ENCODE results near the gene PPP2R3C. TPM values are rescaled to one million over a fixed set of nuclear protein-coding genes. Genes with fewer than 3 reads are reported as not detected.

PPP2R3C gene
- total and polyA plus RNA-seq, 2 donors (not counting 1 experiment from before 2014, with no cell fraction given): 32.6 to 61.9 TPM

GRCh38 chr14:35117112-35117511 lies 4.7 kb downstream of the PPP2R3C start:
- TF ChIP-seq, protein P1, sequence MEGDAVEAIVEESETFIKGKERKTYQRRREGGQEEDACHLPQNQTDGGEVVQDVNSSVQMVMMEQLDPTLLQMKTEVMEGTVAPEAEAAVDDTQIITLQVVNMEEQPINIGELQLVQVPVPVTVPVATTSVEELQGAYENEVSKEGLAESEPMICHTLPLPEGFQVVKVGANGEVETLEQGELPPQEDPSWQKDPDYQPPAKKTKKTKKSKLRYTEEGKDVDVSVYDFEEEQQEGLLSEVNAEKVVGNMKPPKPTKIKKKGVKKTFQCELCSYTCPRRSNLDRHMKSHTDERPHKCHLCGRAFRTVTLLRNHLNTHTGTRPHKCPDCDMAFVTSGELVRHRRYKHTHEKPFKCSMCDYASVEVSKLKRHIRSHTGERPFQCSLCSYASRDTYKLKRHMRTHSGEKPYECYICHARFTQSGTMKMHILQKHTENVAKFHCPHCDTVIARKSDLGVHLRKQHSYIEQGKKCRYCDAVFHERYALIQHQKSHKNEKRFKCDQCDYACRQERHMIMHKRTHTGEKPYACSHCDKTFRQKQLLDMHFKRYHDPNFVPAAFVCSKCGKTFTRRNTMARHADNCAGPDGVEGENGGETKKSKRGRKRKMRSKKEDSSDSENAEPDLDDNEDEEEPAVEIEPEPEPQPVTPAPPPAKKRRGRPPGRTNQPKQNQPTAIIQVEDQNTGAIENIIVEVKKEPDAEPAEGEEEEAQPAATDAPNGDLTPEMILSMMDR (conservative IDR thresholded peaks at IDR 0.05 in 1 of 2, IDR thresholded peaks at IDR 0.05 in 1 of 2; ENCODE audit: low read depth in 1 of 2, low read length in 2 of 2): no peak
- TF ChIP-seq EZH2 (IDR thresholded peaks at IDR 0.05; ENCODE audit: low read length, missing control alignments): no peak
- no peak overlapping the region for H2AFZ ChIP-seq (ENCODE audit: low read length)
- peaks cover 2% of the 10 kb centered on the region for H3K4me1 ChIP-seq (ENCODE audit: control insufficient read depth, extremely low read depth, insufficient read depth, low read length)
- H3K4me2 ChIP-seq (ENCODE audit: extremely low read depth, insufficient read depth, low read length): no peak overlapping the region
- H3K9ac ChIP-seq (ENCODE audit: insufficient read depth, low read length): no peak overlapping the region
- peaks cover 11% of the 10 kb centered on the region for H3K79me2 ChIP-seq (ENCODE audit: control insufficient read depth, insufficient read depth, low read length)
- no peak overlapping the region for H3K27ac ChIP-seq (ENCODE audit: insufficient read depth, low read length)
- DNase-seq (ENCODE audit: low read depth in 2 of 2): no peak
- H3K36me3 ChIP-seq (ENCODE audit: control insufficient read depth, insufficient read depth, low read length): peaks cover 2% of the 10 kb centered on the region
- H3K9me3 ChIP-seq (ENCODE audit: control insufficient read depth, insufficient read depth, low read depth, low read length): no peaks in the 10 kb centered on the region
- no peaks in the 10 kb centered on the region for H3K27me3 ChIP-seq (ENCODE audit: control insufficient read depth, insufficient read depth, low read length)
- H4K20me1 ChIP-seq (ENCODE audit: control insufficient read depth, extremely low read depth, insufficient read depth, low read length): no peaks in the 10 kb centered on the region
- no peak overlapping the region for H3K4me3 ChIP-seq (replicated peaks in 1 of 4; ENCODE audit: control extremely low read depth in 1 of 4, insufficient read depth in 1 of 4, low read depth in 3 of 4, low read length in 4 of 4)

DNA sequence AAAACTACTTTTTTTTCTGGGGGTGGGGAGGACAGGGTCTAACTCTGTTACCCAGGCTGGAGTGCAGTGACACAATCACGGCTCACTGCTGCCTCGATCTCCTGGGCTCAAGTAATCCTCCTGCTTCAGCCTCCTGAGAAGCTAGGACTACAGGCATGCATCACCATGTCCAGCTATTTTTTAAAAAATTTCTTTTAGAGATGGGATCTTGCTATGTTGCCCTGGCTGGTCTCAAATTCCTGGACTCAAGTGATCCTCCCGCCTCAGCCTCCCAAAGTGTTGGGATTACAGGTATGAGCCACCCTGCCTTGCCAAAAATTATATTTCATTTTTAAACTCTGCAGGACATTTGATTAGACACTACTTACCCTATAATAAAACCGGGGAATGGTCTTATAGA lies 5.5 kb downstream of the PPP2R3C start:
- no peaks in the 10 kb centered on the region for H3K27me3 ChIP-seq (ENCODE audit: control insufficient read depth, insufficient read depth, low read length)
- peaks cover 11% of the 10 kb centered on the region for H3K79me2 ChIP-seq (ENCODE audit: control insufficient read depth, insufficient read depth, low read length)
- H3K4me1 ChIP-seq (ENCODE audit: control insufficient read depth, extremely low read depth, insufficient read depth, low read length): peaks cover 2% of the 10 kb centered on the region
- H3K36me3 ChIP-seq (ENCODE audit: control insufficient read depth, insufficient read depth, low read length): peaks cover 2% of the 10 kb centered on the region
- no peak overlapping the region for H3K27ac ChIP-seq (ENCODE audit: insufficient read depth, low read length)
- TF ChIP-seq EZH2 (IDR thresholded peaks at IDR 0.05; ENCODE audit: low read length, missing control alignments): no peak
- TF ChIP-seq, protein P1 (conservative IDR thresholded peaks at IDR 0.05 in 1 of 2, IDR thresholded peaks at IDR 0.05 in 1 of 2; ENCODE audit: low read depth in 1 of 2, low read length in 2 of 2): no peak
- no peak for DNase-seq (ENCODE audit: low read depth in 2 of 2)
- no peak overlapping the region for H3K9ac ChIP-seq (ENCODE audit: insufficient read depth, low read length)
- H3K4me3 ChIP-seq (replicated peaks in 1 of 4; ENCODE audit: control extremely low read depth in 1 of 4, insufficient read depth in 1 of 4, low read depth in 3 of 4, low read length in 4 of 4): no peak overlapping the region
- no peak overlapping the region for H2AFZ ChIP-seq (ENCODE audit: low read length)
- no peak overlapping the region for H3K4me2 ChIP-seq (ENCODE audit: extremely low read depth, insufficient read depth, low read length)
- no peaks in the 10 kb centered on the region for H4K20me1 ChIP-seq (ENCODE audit: control insufficient read depth, extremely low read depth, insufficient read depth, low read length)
- H3K9me3 ChIP-seq (ENCODE audit: control insufficient read depth, insufficient read depth, low read depth, low read length): no peaks in the 10 kb centered on the region

GRCh38 chr14:35114036-35114435 lies 7.8 kb downstream of the PPP2R3C start:
- Histone ChIP-seq H3K9me3 (ENCODE audit: control insufficient read depth, insufficient read depth, low read depth, low read length) (no peaks in the 10 kb centered on the region), H3K27me3 (ENCODE audit: control insufficient read depth, insufficient read depth, low read length) (no peaks in the 10 kb centered on the region), H3K9ac (ENCODE audit: insufficient read depth, low read length) (no peak overlapping the region), H2AFZ (ENCODE audit: low read length) (no peak overlapping the region), H3K4me2 (ENCODE audit: extremely low read depth, insufficient read depth, low read length) (peak overlapping the region; percentile 27), H3K36me3 (ENCODE audit: control insufficient read depth, insufficient read depth, low read length) (peaks cover 6% of the 10 kb centered on the region), H3K27ac (ENCODE audit: insufficient read depth, low read length) (no peak overlapping the region), H3K4me3 (replicated peaks in 1 of 4; ENCODE audit: control extremely low read depth in 1 of 4, insufficient read depth in 1 of 4, low read depth in 3 of 4, low read length in 4 of 4) (no peak overlapping the region), H4K20me1 (ENCODE audit: control insufficient read depth, extremely low read depth, insufficient read depth, low read length) (no peaks in the 10 kb centered on the region), H3K4me1 (ENCODE audit: control insufficient read depth, extremely low read depth, insufficient read depth, low read length) (peaks cover 2% of the 10 kb centered on the region), H3K79me2 (ENCODE audit: control insufficient read depth, insufficient read depth, low read length) (peaks cover 4% of the 10 kb centered on the region)
- peak; percentile 28 to 66 for DNase-seq (ENCODE audit: low read depth in 2 of 2)
- TF ChIP-seq EZH2 (IDR thresholded peaks at IDR 0.05; ENCODE audit: low read length, missing control alignments): no peak
- TF ChIP-seq, protein P1 (conservative IDR thresholded peaks at IDR 0.05 in 1 of 2, IDR thresholded peaks at IDR 0.05 in 1 of 2; ENCODE audit: low read depth in 1 of 2, low read length in 2 of 2): no peak
